ENCODE measurements around the gene TADA3.

DNA sequence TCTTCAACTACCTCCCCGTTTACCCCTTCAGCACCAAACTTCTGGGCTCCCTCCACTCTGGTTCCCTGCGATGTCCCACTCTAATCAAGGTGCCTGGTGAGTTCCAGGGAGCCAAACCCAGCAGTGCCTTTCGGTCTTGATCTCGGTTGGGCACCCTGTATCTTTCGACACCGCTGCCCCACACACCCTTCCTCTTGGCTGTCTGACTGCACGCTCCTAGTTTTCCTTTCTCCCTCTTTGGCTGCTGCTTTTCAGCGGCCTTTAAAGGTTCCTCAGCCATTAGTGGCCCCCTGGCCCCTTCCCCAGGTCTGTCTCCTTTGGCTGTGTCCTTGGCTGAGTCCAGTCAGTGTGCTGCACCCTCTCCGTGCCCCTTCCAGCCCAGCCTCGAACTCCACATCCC is 18.6 kb upstream of the TADA3 start:
- TF ChIP-seq, protein P1, sequence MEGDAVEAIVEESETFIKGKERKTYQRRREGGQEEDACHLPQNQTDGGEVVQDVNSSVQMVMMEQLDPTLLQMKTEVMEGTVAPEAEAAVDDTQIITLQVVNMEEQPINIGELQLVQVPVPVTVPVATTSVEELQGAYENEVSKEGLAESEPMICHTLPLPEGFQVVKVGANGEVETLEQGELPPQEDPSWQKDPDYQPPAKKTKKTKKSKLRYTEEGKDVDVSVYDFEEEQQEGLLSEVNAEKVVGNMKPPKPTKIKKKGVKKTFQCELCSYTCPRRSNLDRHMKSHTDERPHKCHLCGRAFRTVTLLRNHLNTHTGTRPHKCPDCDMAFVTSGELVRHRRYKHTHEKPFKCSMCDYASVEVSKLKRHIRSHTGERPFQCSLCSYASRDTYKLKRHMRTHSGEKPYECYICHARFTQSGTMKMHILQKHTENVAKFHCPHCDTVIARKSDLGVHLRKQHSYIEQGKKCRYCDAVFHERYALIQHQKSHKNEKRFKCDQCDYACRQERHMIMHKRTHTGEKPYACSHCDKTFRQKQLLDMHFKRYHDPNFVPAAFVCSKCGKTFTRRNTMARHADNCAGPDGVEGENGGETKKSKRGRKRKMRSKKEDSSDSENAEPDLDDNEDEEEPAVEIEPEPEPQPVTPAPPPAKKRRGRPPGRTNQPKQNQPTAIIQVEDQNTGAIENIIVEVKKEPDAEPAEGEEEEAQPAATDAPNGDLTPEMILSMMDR (conservative IDR thresholded peaks at IDR 0.05; ENCODE audit: low read length), result no peak
- TF ChIP-seq EZH2phosphoT487 (IDR thresholded peaks at IDR 0.05; ENCODE audit: borderline replicate concordance, low read depth, low read length), result no peak
